MCF 10A (cell line): Measurements from ENCODE around the gene ZSWIM5. TPM values are rescaled to one million over a fixed set of nuclear protein-coding genes. Genes with fewer than 3 reads are reported as not detected.

Source experiments
- BruUV-seq: library from RNA; stranded (reverse); fragments of 400-500 nt; replicated peaks from 2 replicates; lab custom pipeline; 2021; lab: Mats Ljungman, UMichigan
- CTCF ChIA-PET: fragments of 300-600 bp; sonication (Branson Sonifier 250); formaldehyde crosslinking; extraction: SDS; loops from one replicate; lab custom pipeline; 2021; ENCODE audit warnings: antibody characterized with exemption, inconsistent platforms; lab: Yijun Ruan, JAX
- POLR2A ChIA-PET: fragments of 300-600, 350-650 bp; sonication (Branson Sonifier 250); formaldehyde crosslinking; extraction: SDS; loops from one replicate; lab custom pipeline; 2020; ENCODE audit warnings: antibody characterized with exemption, inconsistent platforms; lab: Yijun Ruan, JAX
- DNase-seq: peaks from one replicate; pipeline ENCODE4 v3.0.0-alpha.2; 2018; ENCODE audit not compliant: unreplicated experiment
- H3K27ac Mint-ChIP-seq: one replicate; pipeline ENCODE4 v1.8.0; 2022; ENCODE audit warnings: mild to moderate bottlenecking, low read depth, mixed read lengths; ENCODE audit not compliant: unreplicated experiment
- H3K27me3 Mint-ChIP-seq: one replicate; pipeline ENCODE4 v1.8.0; 2022; ENCODE audit warnings: mixed read lengths; ENCODE audit not compliant: insufficient read depth, unreplicated experiment
- H3K36me3 Mint-ChIP-seq: one replicate; pipeline ENCODE4 v1.8.0; 2022; ENCODE audit warnings: mild to moderate bottlenecking, moderate library complexity, mixed read lengths; ENCODE audit not compliant: insufficient read depth, unreplicated experiment
- H3K4me1 Mint-ChIP-seq: one replicate; pipeline ENCODE4 v1.8.0; 2022; ENCODE audit warnings: mixed read lengths; ENCODE audit not compliant: insufficient read depth, unreplicated experiment
- H3K4me3 Mint-ChIP-seq: one replicate; pipeline ENCODE4 v1.8.0; 2022; ENCODE audit warnings: mild to moderate bottlenecking, moderate library complexity, mixed read lengths; ENCODE audit not compliant: unreplicated experiment
- H3K9me3 Mint-ChIP-seq: one replicate; pipeline ENCODE4 v1.8.0; 2022; ENCODE audit warnings: mixed read lengths; ENCODE audit not compliant: unreplicated experiment
- CTCF ChIP-seq: fragments of 200-600 bp; IDR thresholded peaks from one replicate; pipeline ENCODE4 v1.8.0; 2022; ENCODE audit warnings: antibody characterized with exemption, mild to moderate bottlenecking; ENCODE audit not compliant: unreplicated experiment
- intact Hi-C: fragments of 100-400 bp; cut with micrococcal nuclease; formaldehyde crosslinking; loops from 2 replicates; pipeline ENCODE4 v1.14.1; 2022
- total RNA-seq: library from RNA; stranded (reverse); gene quantifications from 2 replicates; pipeline ENCODE4 v1.2.3, GENCODE V29; 2022

The ZSWIM5 gene
- total RNA-seq, 1 experiment from 2014 or later = 0.14 TPM

- CTCF ChIA-PET = no interaction called here
Observed at GRCh38 chr1:45001011-45001481, 205.4 kb downstream of the ZSWIM5 start.

GRCh38 chr1:44999232-44999631 lies 207.2 kb downstream of the ZSWIM5 start:
- ChIA-PET POLR2A (interaction anchor here (1.1 kb wide), 1 partner anchor 13 kb away, joined by 3 read pairs; the partner anchor contains the start of gene UROD), CTCF (no interaction called here)
- Mint-ChIP-seq H3K4me1 (no peaks in the 10 kb centered on the region), H3K27me3 (no peaks in the 10 kb centered on the region), H3K9me3 (no peaks in the 10 kb centered on the region), H3K27ac (no peak overlapping the region), H3K4me3 (no peak overlapping the region), H3K36me3 (peaks cover 19% of the 10 kb centered on the region)
- no peak for DNase-seq
- TF ChIP-seq CTCF = no peak
- BruUV-seq = no TSS peak
- intact Hi-C loops = no loop called here

More at GRCh38 chr1:45001011-45001481, 205.4 kb downstream of the ZSWIM5 start:
- Mint-ChIP-seq H3K9me3 (no peaks in the 10 kb centered on the region), H3K27ac (no peak overlapping the region), H3K27me3 (no peaks in the 10 kb centered on the region), H3K4me3 (no peak overlapping the region), H3K36me3 (peaks cover 34% of the 10 kb centered on the region), H3K4me1 (no peaks in the 10 kb centered on the region)
- no peak for DNase-seq
- POLR2A ChIA-PET = interaction anchor here (1.0 to 2.2 kb wide), 2 partner anchors 10 to 12 kb away, joined by 5 to 6 read pairs; partner anchors contain the start of gene HECTD3
- intact Hi-C loops = no loop called here
- no peak for TF ChIP-seq CTCF
- BruUV-seq = no TSS peak

- ChIA-PET CTCF (interaction anchor here (0.6 kb wide), 1 partner anchor 239 kb away, joined by 5 read pairs; no protein-coding TSS in a partner anchor), POLR2A (interaction anchor here (1.2 to 1.7 kb wide), 2 partner anchors 9 to 17 kb away, joined by 4 to 10 read pairs; partner anchors contain the start of genes EIF2B3 and UROD)
- no peaks in the 10 kb centered on the region for H3K4me1 Mint-ChIP-seq
- no peaks in the 10 kb centered on the region for H3K27me3 Mint-ChIP-seq
- no peak for DNase-seq
- H3K9me3 Mint-ChIP-seq = no peaks in the 10 kb centered on the region
- H3K36me3 Mint-ChIP-seq = no peaks in the 10 kb centered on the region
- H3K4me3 Mint-ChIP-seq = no peak overlapping the region
- intact Hi-C loops = no loop called here
- no peak overlapping the region for H3K27ac Mint-ChIP-seq
- no TSS peak for BruUV-seq
- TF ChIP-seq CTCF = no peak
Observed at GRCh38 chr1:44995467-44996238, 210.8 kb downstream of the ZSWIM5 start.

GRCh38 chr1:44994309-44994898 lies 212.0 kb downstream of the ZSWIM5 start:
- no peak for TF ChIP-seq CTCF
- H3K4me3 Mint-ChIP-seq = no peak overlapping the region
- no peak overlapping the region for H3K27ac Mint-ChIP-seq
- no peaks in the 10 kb centered on the region for H3K27me3 Mint-ChIP-seq
- BruUV-seq = no TSS peak
- H3K4me1 Mint-ChIP-seq = no peaks in the 10 kb centered on the region
- H3K9me3 Mint-ChIP-seq = no peaks in the 10 kb centered on the region
- H3K36me3 Mint-ChIP-seq = no peaks in the 10 kb centered on the region
- no peak for DNase-seq
- POLR2A ChIA-PET = interaction anchor here (1.2 kb wide), 1 partner anchor 18 kb away, joined by 4 read pairs; the partner anchor contains the start of gene UROD
- CTCF ChIA-PET = interaction anchor here (0.9 kb wide), 1 partner anchor 163 kb away, joined by 3 read pairs; no protein-coding TSS in a partner anchor
- intact Hi-C loops = no loop called here
